PC-9 (cell line): ENCODE results near the gene ADIG. TPM values are rescaled to one million over a fixed set of nuclear protein-coding genes. Genes with fewer than 3 reads are reported as not detected.

Source experiments
- BruUV-seq: library from RNA; stranded (reverse); fragments of 400-500 nt; replicated peaks from 2 replicates; lab custom pipeline; 2021; lab: Mats Ljungman, UMichigan
- CTCF ChIA-PET: fragments of 300-600 bp; sonication (Branson Sonifier 250); formaldehyde crosslinking; loops from one replicate; lab custom pipeline; 2022; ENCODE audit warnings: antibody characterized with exemption; lab: Charles Lee
- POLR2A ChIA-PET: fragments of 300-600 bp; sonication (Branson Sonifier 250); formaldehyde crosslinking; loops from one replicate; lab custom pipeline; 2022; ENCODE audit warnings: antibody characterized with exemption; ENCODE audit not compliant: unreplicated experiment; lab: Charles Lee
- DNase-seq, 2 experiments: peaks; one replicate each; pipeline versions ENCODE4 v3.0.0 to v3.0.0-alpha.2; 2015 to 2022; ENCODE audit warnings: mixed read lengths in 1 of 2
- H2AFZ ChIP-seq: fragments of 200-600 bp; sonication (generic); 2 replicates; pipeline ENCODE4 v1.8.1; 2017; ENCODE audit warnings: antibody characterized with exemption
- H3F3A ChIP-seq: fragments of 200-600 bp; sonication (generic); 2 replicates; pipeline ENCODE4 v1.8.1; 2017; ENCODE audit warnings: antibody characterized with exemption, mild to moderate bottlenecking, low read depth; ENCODE audit not compliant: insufficient read depth
- H3K27ac ChIP-seq: fragments of 200-600 bp; sonication (generic); 2 replicates; pipeline ENCODE4 v1.6.1; 2016; ENCODE audit warnings: mixed run types
- H3K27me3 ChIP-seq: fragments of 200-600 bp; sonication (generic); 2 replicates; pipeline ENCODE4 v1.6.1; 2016; ENCODE audit warnings: low read depth, mixed run types; ENCODE audit not compliant: insufficient read depth
- H3K36me3 ChIP-seq: fragments of 200-600 bp; sonication (generic); 2 replicates; pipeline ENCODE4 v1.6.1; 2016; ENCODE audit warnings: low read depth, mixed run types
- H3K4me1 ChIP-seq: fragments of 200-600 bp; sonication (generic); replicated peaks from 2 replicates; pipeline ENCODE4 v1.6.1; 2016; ENCODE audit warnings: mixed run types; ENCODE audit not compliant: insufficient read depth
- H3K4me2 ChIP-seq: fragments of 200-600 bp; sonication (generic); 2 replicates; pipeline ENCODE4 v1.6.1; 2017; ENCODE audit warnings: mixed run types
- H3K4me3 ChIP-seq: fragments of 200-600 bp; sonication (generic); 2 replicates; pipeline ENCODE4 v1.6.1; 2016; ENCODE audit warnings: mixed run types
- H3K79me2 ChIP-seq: fragments of 200-600 bp; sonication (generic); 2 replicates; pipeline ENCODE4 v1.6.1; 2017; ENCODE audit warnings: low read depth, mixed run types
- H3K9me2 ChIP-seq: fragments of 200-600 bp; sonication (generic); 2 replicates; pipeline ENCODE4 v1.8.1; 2017; ENCODE audit warnings: mild to moderate bottlenecking; ENCODE audit not compliant: insufficient read depth
- H3K9me3 ChIP-seq: fragments of 200-600 bp; sonication (generic); 2 replicates; pipeline ENCODE4 v1.8.1; 2016; ENCODE audit warnings: low read depth; ENCODE audit not compliant: insufficient read depth
- H4K20me1 ChIP-seq: fragments of 200-600 bp; sonication (generic); 2 replicates; pipeline ENCODE4 v1.8.1; 2017; ENCODE audit not compliant: insufficient read depth
- CTCF ChIP-seq: fragments of 200-600 bp; sonication (generic); conservative IDR thresholded peaks from 2 replicates; pipeline ENCODE4 v1.6.1; 2017; ENCODE audit warnings: mixed run types, antibody characterized with exemption, mild to moderate bottlenecking, moderate library complexity
- EZH2 ChIP-seq: fragments of 200-600 bp; sonication (generic); IDR thresholded peaks from 2 replicates; pipeline ENCODE4 v1.8.0; 2017; ENCODE audit warnings: antibody characterized with exemption, low read depth
- intact Hi-C: fragments of 100-400 bp; cut with micrococcal nuclease; formaldehyde crosslinking; loops from one replicate; pipeline ENCODE4 v1.10.0; 2022; ENCODE audit not compliant: unreplicated experiment
- total RNA-seq: library from RNA; stranded (reverse); gene quantifications from 2 replicates; pipeline ENCODE4 v1.2.3, GENCODE V29; 2021

The ADIG gene
- total RNA-seq, 1 experiment from 2014 or later = not detected

- intact Hi-C loops = no loop called here
- Histone ChIP-seq H2AFZ (no peak overlapping the region), H3K4me2 (no peak overlapping the region), H3K9me2 (no peaks in the 10 kb centered on the region), H3K4me3 (no peak overlapping the region), H3K27ac (no peak overlapping the region), H3K27me3 (no peaks in the 10 kb centered on the region), H4K20me1 (no peaks in the 10 kb centered on the region), H3F3A (no peaks in the 10 kb centered on the region), H3K4me1 (no peaks in the 10 kb centered on the region), H3K36me3 (no peaks in the 10 kb centered on the region), H3K9me3 (no peaks in the 10 kb centered on the region), H3K79me2 (no peaks in the 10 kb centered on the region)
- no TSS peak for BruUV-seq
- ChIA-PET CTCF (no interaction called here), POLR2A (no interaction called here)
- no peak for DNase-seq
- TF ChIP-seq EZH2 (no peak), CTCF (no peak)
Observed at GRCh38 chr20:38586181-38586525, 5.2 kb downstream of the ADIG start.

DNA sequence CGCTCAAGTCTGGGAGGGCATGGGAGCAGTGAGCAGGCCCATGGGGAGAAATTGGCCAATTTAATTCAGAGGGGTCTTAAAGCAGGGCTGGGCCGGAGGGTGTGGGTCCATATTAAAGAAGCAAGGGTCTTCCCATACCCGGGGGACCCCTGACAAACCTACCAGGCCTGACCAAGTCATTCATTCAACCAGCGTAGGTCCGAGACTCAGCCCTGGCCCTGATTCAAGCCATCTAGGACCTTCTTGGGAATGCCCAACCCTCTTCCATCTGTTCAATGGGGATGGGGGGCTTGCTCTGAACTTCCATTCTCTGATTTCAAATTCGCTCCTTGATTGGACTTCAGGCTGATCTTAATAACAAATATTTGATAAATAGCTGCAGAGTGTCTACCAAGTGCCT, 7.3 kb downstream of the ADIG start:
- Histone ChIP-seq H3K36me3 (no peaks in the 10 kb centered on the region), H3K27ac (no peak overlapping the region), H3K4me1 (peaks cover 12% of the 10 kb centered on the region), H3K4me2 (no peak overlapping the region), H3K9me2 (no peaks in the 10 kb centered on the region), H3K79me2 (no peaks in the 10 kb centered on the region), H3F3A (no peaks in the 10 kb centered on the region), H3K27me3 (no peaks in the 10 kb centered on the region), H4K20me1 (no peaks in the 10 kb centered on the region), H3K4me3 (no peak overlapping the region), H2AFZ (no peak overlapping the region), H3K9me3 (no peaks in the 10 kb centered on the region)
- no peak for DNase-seq
- ChIA-PET CTCF (no interaction called here), POLR2A (no interaction called here)
- no peak for TF ChIP-seq EZH2
- no peak for TF ChIP-seq CTCF
- no TSS peak for BruUV-seq
- intact Hi-C loops = no loop called here

- POLR2A ChIA-PET = no interaction called here
- Histone ChIP-seq H3K36me3 (no peaks in the 10 kb centered on the region), H3K9me2 (no peaks in the 10 kb centered on the region), H4K20me1 (no peaks in the 10 kb centered on the region), H3K4me2 (no peak overlapping the region), H3K4me1 (peaks cover 12% of the 10 kb centered on the region), H3F3A (no peaks in the 10 kb centered on the region), H2AFZ (no peak overlapping the region), H3K27ac (no peak overlapping the region), H3K27me3 (no peaks in the 10 kb centered on the region), H3K9me3 (no peaks in the 10 kb centered on the region), H3K79me2 (no peaks in the 10 kb centered on the region), H3K4me3 (no peak overlapping the region)
- intact Hi-C loops = no loop called here
- no TSS peak for BruUV-seq
- no peak for TF ChIP-seq EZH2
- no peak for TF ChIP-seq CTCF
- CTCF ChIA-PET = no interaction called here
- no peak for DNase-seq
Observed at GRCh38 chr20:38589351-38589750, 8.4 kb downstream of the ADIG start.
